Caco-2 (cell line): ENCODE data around the gene EMC10. TPM values are rescaled to one million over a fixed set of nuclear protein-coding genes. Genes with fewer than 3 reads are reported as not detected.

Source experiments
- BruUV-seq: library from RNA; stranded (reverse); fragments of 400-500 nt; replicated peaks from 2 replicates; lab custom pipeline; 2021; lab: Mats Ljungman, UMichigan
- CTCF ChIA-PET: fragments of 300-600 bp; sonication (Branson Sonifier 250); formaldehyde crosslinking; loops from one replicate; lab custom pipeline; 2022; ENCODE audit warnings: antibody characterized with exemption; lab: Charles Lee
- POLR2A ChIA-PET: fragments of 300-600 bp; sonication (Branson Sonifier 250); formaldehyde crosslinking; loops from one replicate; lab custom pipeline; 2022; ENCODE audit warnings: antibody characterized with exemption; lab: Charles Lee
- DNase-seq, 2 experiments: peaks; one replicate each; pipeline versions ENCODE4 v3.0.0 to v3.0.0-alpha.2; 2020 to 2022
- H3K27me3 ChIP-seq: replicated peaks from 2 replicates; pipeline ENCODE4 v1.6.0; 2011; ENCODE audit warnings: low read length; ENCODE audit not compliant: control insufficient read depth, insufficient read depth
- H3K36me3 ChIP-seq: 2 replicates; pipeline ENCODE4 v1.5.1; 2011; ENCODE audit warnings: low read length; ENCODE audit not compliant: control insufficient read depth, insufficient read depth
- H3K4me1 ChIP-seq: fragments of 250-450 bp; sonication (Bioruptor Pico); 2 replicates; pipeline ENCODE4 v1.5.1; 2020; ENCODE audit warnings: mild to moderate bottlenecking
- H3K4me3 ChIP-seq: 2 replicates; pipeline ENCODE4 v1.5.1; 2011; ENCODE audit warnings: low read depth, mild to moderate bottlenecking, control low read depth, low read length
- H3K9me3 ChIP-seq: fragments of 250-450 bp; sonication (Bioruptor Pico); 2 replicates; pipeline ENCODE4 v1.5.1; 2020; ENCODE audit warnings: mild to moderate bottlenecking, moderate library complexity
- H3K27ac Mint-ChIP-seq: one replicate; pipeline ENCODE4 v1.8.0; 2022; ENCODE audit warnings: mixed read lengths; ENCODE audit not compliant: unreplicated experiment
- H3K27me3 Mint-ChIP-seq: one replicate; pipeline ENCODE4 v1.8.0; 2022; ENCODE audit warnings: mixed read lengths; ENCODE audit not compliant: insufficient read depth, unreplicated experiment
- H3K36me3 Mint-ChIP-seq: one replicate; pipeline ENCODE4 v1.8.0; 2022; ENCODE audit warnings: mild to moderate bottlenecking, mixed read lengths; ENCODE audit not compliant: insufficient read depth, unreplicated experiment
- H3K4me1 Mint-ChIP-seq: one replicate; pipeline ENCODE4 v1.8.0; 2022; ENCODE audit warnings: low read depth, mixed read lengths; ENCODE audit not compliant: unreplicated experiment
- H3K4me3 Mint-ChIP-seq: one replicate; pipeline ENCODE4 v1.8.0; 2022; ENCODE audit warnings: mild to moderate bottlenecking, moderate library complexity, mixed read lengths; ENCODE audit not compliant: unreplicated experiment
- H3K9me3 Mint-ChIP-seq: one replicate; pipeline ENCODE4 v1.8.0; 2022; ENCODE audit warnings: mixed read lengths; ENCODE audit not compliant: unreplicated experiment
- CTCF ChIP-seq, 2 experiments: fragments of 200-600 bp in 1 of 2; IDR thresholded peaks; 1 replicate in 1 of 2; 2 replicates in 1 of 2; pipeline versions ENCODE4 v1.5.1 to v1.8.0; 2011 to 2022; ENCODE audit warnings: antibody characterized with exemption in 1 of 2, control low read depth in 1 of 2, inconsistent platforms in 1 of 2, low read depth in 1 of 2, low read length in 1 of 2, mild to moderate bottlenecking in 1 of 2, moderate library complexity in 1 of 2; ENCODE audit not compliant: insufficient read depth in 1 of 2, severe bottlenecking in 1 of 2, unreplicated experiment in 1 of 2
- intact Hi-C: fragments of 100-400 bp; cut with micrococcal nuclease; formaldehyde crosslinking; loops from one replicate; pipeline ENCODE4 v1.10.0; 2022; ENCODE audit not compliant: unreplicated experiment
- total RNA-seq: library from RNA; stranded (reverse); gene quantifications from 2 replicates; pipeline ENCODE4 v1.2.3, GENCODE V29; 2022

The EMC10 gene
- total RNA-seq, 1 experiment from 2014 or later, result 42.9 TPM

- H3K36me3 ChIP-seq, result no peaks in the 10 kb centered on the region
- no peaks in the 10 kb centered on the region for H3K27me3 ChIP-seq
- no peak overlapping the region for H3K4me3 Mint-ChIP-seq
- intact Hi-C loops, result no loop called here
- no peak overlapping the region for H3K4me3 ChIP-seq
- H3K9me3 Mint-ChIP-seq, result peaks cover 19% of the 10 kb centered on the region
- no peaks in the 10 kb centered on the region for H3K36me3 Mint-ChIP-seq
- CTCF ChIA-PET, result no interaction called here
- no peaks in the 10 kb centered on the region for H3K9me3 ChIP-seq
- POLR2A ChIA-PET, result no interaction called here
- DNase-seq, result no peak
- peaks cover 7% of the 10 kb centered on the region for H3K4me1 Mint-ChIP-seq
- H3K4me1 ChIP-seq, result peaks cover 21% of the 10 kb centered on the region
- no peak overlapping the region for H3K27ac Mint-ChIP-seq
- BruUV-seq, result no TSS peak
- no peaks in the 10 kb centered on the region for H3K27me3 Mint-ChIP-seq
- no peak for TF ChIP-seq CTCF (IDR thresholded peaks at IDR 0.05; ENCODE audit: insufficient read depth in 1 of 2, low read depth in 1 of 2, low read length in 1 of 2, severe bottlenecking in 1 of 2, unreplicated experiment in 1 of 2)
Observed at GRCh38 chr19:50457300-50457699, 19.0 kb upstream of the EMC10 start.

GRCh38 chr19:50458396-50459066 lies 17.8 kb upstream of the EMC10 start:
- Histone ChIP-seq H3K36me3 (no peaks in the 10 kb centered on the region), H3K27me3 (no peaks in the 10 kb centered on the region), H3K4me1 (peaks cover 21% of the 10 kb centered on the region), H3K4me3 (no peak overlapping the region), H3K9me3 (no peaks in the 10 kb centered on the region)
- no TSS peak for BruUV-seq
- ChIA-PET POLR2A (no interaction called here), CTCF (interaction anchor here (0.7 kb wide), 1 partner anchor 35 kb away, joined by 4 read pairs; no protein-coding TSS in a partner anchor)
- peak overlapping the region; percentile 26 for H3K27ac Mint-ChIP-seq
- no peaks in the 10 kb centered on the region for H3K27me3 Mint-ChIP-seq
- no peak for TF ChIP-seq CTCF (IDR thresholded peaks at IDR 0.05; ENCODE audit: insufficient read depth in 1 of 2, low read depth in 1 of 2, low read length in 1 of 2, severe bottlenecking in 1 of 2, unreplicated experiment in 1 of 2)
- H3K4me3 Mint-ChIP-seq, result no peak overlapping the region
- no peaks in the 10 kb centered on the region for H3K36me3 Mint-ChIP-seq
- peaks cover 7% of the 10 kb centered on the region for H3K4me1 Mint-ChIP-seq
- no peak for DNase-seq
- H3K9me3 Mint-ChIP-seq, result peaks cover 19% of the 10 kb centered on the region
- intact Hi-C loops, result no loop called here

GRCh38 chr19:50459067-50459456 lies 17.2 kb upstream of the EMC10 start:
- no peak overlapping the region for H3K4me3 ChIP-seq
- Mint-ChIP-seq H3K27me3 (no peaks in the 10 kb centered on the region), H3K9me3 (peaks cover 19% of the 10 kb centered on the region), H3K4me1 (peaks cover 7% of the 10 kb centered on the region), H3K27ac (no peak overlapping the region), H3K4me3 (no peak overlapping the region), H3K36me3 (no peaks in the 10 kb centered on the region)
- ChIA-PET CTCF (interaction anchor here (0.7 kb wide), 1 partner anchor 35 kb away, joined by 4 read pairs; no protein-coding TSS in a partner anchor), POLR2A (no interaction called here)
- H3K36me3 ChIP-seq, result no peaks in the 10 kb centered on the region
- intact Hi-C loops, result no loop called here
- no peak for TF ChIP-seq CTCF (IDR thresholded peaks at IDR 0.05; ENCODE audit: insufficient read depth in 1 of 2, low read depth in 1 of 2, low read length in 1 of 2, severe bottlenecking in 1 of 2, unreplicated experiment in 1 of 2)
- H3K27me3 ChIP-seq, result no peaks in the 10 kb centered on the region
- peaks cover 21% of the 10 kb centered on the region for H3K4me1 ChIP-seq
- no peaks in the 10 kb centered on the region for H3K9me3 ChIP-seq
- BruUV-seq, result no TSS peak
- DNase-seq, result no peak
